ENCODE data around the gene FNDC8.

Gene FNDC8

GRCh38 chr17:35074711-35075707 is 46.4 kb upstream of the FNDC8 start:
- H3K9me3 ChIP-seq (ENCODE audit: control insufficient read depth, insufficient read depth, low read length): no peaks in the 10 kb centered on the region
- no peak overlapping the region for H3K27ac ChIP-seq (ENCODE audit: low read depth, low read length)
- no peaks in the 10 kb centered on the region for H3K27me3 ChIP-seq (ENCODE audit: control insufficient read depth, low read length)
- no peaks in the 10 kb centered on the region for H3K79me2 ChIP-seq (ENCODE audit: control insufficient read depth, low read length)
- no peak for TF ChIP-seq CTCF (IDR thresholded peaks at IDR 0.05; ENCODE audit: low read depth, low read length, poor library complexity, severe bottlenecking)
- no peak for TF ChIP-seq EZH2phosphoT487 (IDR thresholded peaks at IDR 0.05; ENCODE audit: borderline replicate concordance, low read length)
- no peaks in the 10 kb centered on the region for H3K9me2 ChIP-seq (replicated peaks; ENCODE audit: control insufficient read depth, low read length)
- H3K4me1 ChIP-seq (ENCODE audit: control insufficient read depth, low read length): no peaks in the 10 kb centered on the region
- no peak overlapping the region for H3K4me3 ChIP-seq (ENCODE audit: low read length)
- no peaks in the 10 kb centered on the region for H3F3A ChIP-seq (ENCODE audit: control insufficient read depth, insufficient read depth)
- H3K36me3 ChIP-seq (ENCODE audit: control insufficient read depth, low read length): no peaks in the 10 kb centered on the region
- H3K4me2 ChIP-seq (ENCODE audit: low read length): no peak overlapping the region
- H4K20me1 ChIP-seq (ENCODE audit: control insufficient read depth, insufficient read depth, low read depth, low read length): no peaks in the 10 kb centered on the region

- Histone ChIP-seq H3K4me2 (ENCODE audit: low read length) (no peak overlapping the region), H3K4me3 (ENCODE audit: low read length) (no peak overlapping the region), H3F3A (ENCODE audit: control insufficient read depth, insufficient read depth) (no peaks in the 10 kb centered on the region), H3K4me1 (ENCODE audit: control insufficient read depth, low read length) (peaks cover 18% of the 10 kb centered on the region), H3K36me3 (ENCODE audit: control insufficient read depth, low read length) (no peaks in the 10 kb centered on the region), H3K9me2 (replicated peaks; ENCODE audit: control insufficient read depth, low read length) (no peaks in the 10 kb centered on the region), H4K20me1 (ENCODE audit: control insufficient read depth, insufficient read depth, low read depth, low read length) (no peaks in the 10 kb centered on the region), H3K79me2 (ENCODE audit: control insufficient read depth, low read length) (no peaks in the 10 kb centered on the region), H3K27me3 (ENCODE audit: control insufficient read depth, low read length) (no peaks in the 10 kb centered on the region), H3K27ac (ENCODE audit: low read depth, low read length) (no peak overlapping the region), H3K9me3 (ENCODE audit: control insufficient read depth, insufficient read depth, low read length) (no peaks in the 10 kb centered on the region)
- no peak for TF ChIP-seq EZH2phosphoT487 (IDR thresholded peaks at IDR 0.05; ENCODE audit: borderline replicate concordance, low read length)
- no peak for TF ChIP-seq CTCF (IDR thresholded peaks at IDR 0.05; ENCODE audit: low read depth, low read length, poor library complexity, severe bottlenecking)
These were observed 44.5 kb upstream of the FNDC8 start for GRCh38 chr17:35076874-35077273.

- Histone ChIP-seq H3K9me2 (replicated peaks; ENCODE audit: control insufficient read depth, low read length) (no peaks in the 10 kb centered on the region), H3F3A (ENCODE audit: control insufficient read depth, insufficient read depth) (no peaks in the 10 kb centered on the region), H3K9me3 (ENCODE audit: control insufficient read depth, insufficient read depth, low read length) (no peaks in the 10 kb centered on the region), H3K27ac (ENCODE audit: low read depth, low read length) (no peak overlapping the region), H3K79me2 (ENCODE audit: control insufficient read depth, low read length) (no peaks in the 10 kb centered on the region), H3K4me3 (ENCODE audit: low read length) (no peak overlapping the region), H4K20me1 (ENCODE audit: control insufficient read depth, insufficient read depth, low read depth, low read length) (no peaks in the 10 kb centered on the region), H3K4me2 (ENCODE audit: low read length) (peak overlapping the region; percentile 38; the same call in 1 of the 2 replicates), H3K27me3 (ENCODE audit: control insufficient read depth, low read length) (no peaks in the 10 kb centered on the region), H3K4me1 (ENCODE audit: control insufficient read depth, low read length) (peaks cover 32% of the 10 kb centered on the region), H3K36me3 (ENCODE audit: control insufficient read depth, low read length) (no peaks in the 10 kb centered on the region)
- TF ChIP-seq CTCF (IDR thresholded peaks at IDR 0.05; ENCODE audit: low read depth, low read length, poor library complexity, severe bottlenecking) (no peak), EZH2phosphoT487 (IDR thresholded peaks at IDR 0.05; ENCODE audit: borderline replicate concordance, low read length) (no peak)
These were observed 41.6 kb upstream of the FNDC8 start for GRCh38 chr17:35079547-35080423.
